DND-41 (cell line): ENCODE results near the gene AKNA.

Experiments used
- ATAC-seq: fragments of 200-7000 bp; cut with Tn5 transposase; 3 replicates; pipeline ENCODE4 v1.9.1; 2021; ENCODE audit warnings: low read depth; ENCODE audit not compliant: insufficient read depth
- DNase-seq: peaks from one replicate; pipeline ENCODE4 v3.0.0-alpha.2; 2020
- H2AFZ ChIP-seq: 2 replicates; pipeline ENCODE4 v1.6.0; 2012; ENCODE audit warnings: low read depth, low read length
- H3K27ac ChIP-seq: 2 replicates; pipeline ENCODE4 v1.5.1; 2012; ENCODE audit warnings: low read length, inconsistent platforms
- H3K27me3 ChIP-seq: fragments of 200-600 bp; sonication (generic); 2 replicates; pipeline ENCODE4 v1.6.0; 2012; ENCODE audit warnings: low read length, mild to moderate bottlenecking, inconsistent platforms; ENCODE audit not compliant: insufficient read depth, poor library complexity
- H3K36me3 ChIP-seq: 2 replicates; pipeline ENCODE4 v1.5.1; 2012; ENCODE audit warnings: low read length, inconsistent platforms; ENCODE audit not compliant: insufficient read depth
- H3K4me1 ChIP-seq: 2 replicates; pipeline ENCODE4 v1.5.1; 2012; ENCODE audit warnings: mild to moderate bottlenecking, low read length; ENCODE audit not compliant: insufficient read depth
- H3K4me2 ChIP-seq: 2 replicates; pipeline ENCODE4 v1.6.0; 2012; ENCODE audit warnings: mild to moderate bottlenecking, moderate library complexity, low read length, inconsistent platforms; ENCODE audit not compliant: insufficient read depth
- H3K4me3 ChIP-seq, 2 experiments: fragments of 200-600 bp in 1 of 2; shearing (Covaris generic) in 1 of 2; 2 replicates each; pipeline ENCODE4 v1.5.1; 2012 to 2016; ENCODE audit warnings: inconsistent platforms in 2 of 2, low read length in 2 of 2, mild to moderate bottlenecking in 2 of 2, low read depth in 1 of 2, moderate library complexity in 1 of 2
- H3K79me2 ChIP-seq: 2 replicates; pipeline ENCODE4 v1.6.0; 2012; ENCODE audit warnings: low read length, inconsistent platforms; ENCODE audit not compliant: insufficient read depth
- H3K9ac ChIP-seq: 2 replicates; pipeline ENCODE4 v1.6.0; 2012; ENCODE audit warnings: low read depth, mild to moderate bottlenecking, inconsistent platforms, low read length, moderate library complexity
- H3K9me3 ChIP-seq: 2 replicates; pipeline ENCODE4 v1.5.1; 2012; ENCODE audit warnings: low read length, moderate library complexity, mild to moderate bottlenecking, inconsistent platforms; ENCODE audit not compliant: insufficient read depth, severe bottlenecking
- H4K20me1 ChIP-seq: 2 replicates; pipeline ENCODE4 v1.6.0; 2012; ENCODE audit warnings: low read length; ENCODE audit not compliant: insufficient read depth
- EZH2 ChIP-seq: IDR thresholded peaks from 3 replicates; pipeline ENCODE4 v1.6.1; 2012; ENCODE audit warnings: borderline replicate concordance, low read depth, mild to moderate bottlenecking, moderate library complexity, low read length, inconsistent platforms; ENCODE audit not compliant: severe bottlenecking
- TF ChIP-seq, protein P1 (sequence below): IDR thresholded peaks from 2 replicates; pipeline ENCODE4 v1.5.1; 2012; ENCODE audit warnings: borderline replicate concordance, low read length, moderate library complexity, mild to moderate bottlenecking; ENCODE audit not compliant: poor library complexity, severe bottlenecking; ENCODE audit errors: extremely low read depth

The AKNA gene

DNA sequence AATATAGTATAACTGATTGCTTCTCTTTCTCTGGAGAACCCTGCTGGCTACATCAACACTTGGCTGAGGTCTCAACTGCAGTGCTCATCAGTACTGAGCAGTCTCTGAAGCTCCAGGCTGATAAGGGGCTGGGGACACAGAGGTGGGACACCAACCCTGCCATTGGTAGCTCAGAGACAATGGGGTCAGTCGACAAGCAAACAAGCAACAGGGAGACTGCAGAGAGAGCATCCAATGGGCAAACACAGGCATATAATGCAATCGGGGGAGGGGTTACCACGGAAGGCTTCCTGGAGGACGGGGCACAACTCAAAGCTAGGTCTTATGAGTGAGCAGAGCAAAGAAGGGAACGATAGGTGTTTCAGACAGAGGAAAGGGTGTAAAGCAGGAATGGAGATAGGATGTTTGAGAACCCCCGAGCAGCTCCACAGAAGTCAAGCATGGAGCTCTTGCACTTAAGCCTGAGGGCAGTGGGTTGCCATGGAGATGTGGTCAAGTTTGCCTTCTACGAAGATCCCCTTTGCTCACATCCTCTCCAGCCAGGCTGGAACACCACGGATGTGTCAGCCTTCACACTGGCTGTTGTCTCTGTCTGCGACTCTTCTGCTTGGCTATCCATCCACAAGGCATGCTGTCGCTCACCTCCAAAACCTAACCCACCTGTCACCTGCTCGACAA, 21.5 kb upstream of the AKNA start:
- ATAC-seq (no peak), DNase-seq (no peak)
- Histone ChIP-seq H3K27me3 (no peaks in the 10 kb centered on the region), H3K79me2 (no peaks in the 10 kb centered on the region), H2AFZ (no peak overlapping the region), H3K4me3 (no peak overlapping the region), H3K36me3 (no peaks in the 10 kb centered on the region), H4K20me1 (no peaks in the 10 kb centered on the region), H3K27ac (no peak overlapping the region), H3K9ac (no peak overlapping the region), H3K4me2 (no peak overlapping the region), H3K4me1 (peaks cover 7% of the 10 kb centered on the region), H3K9me3 (no peaks in the 10 kb centered on the region)
- TF ChIP-seq, protein P1, sequence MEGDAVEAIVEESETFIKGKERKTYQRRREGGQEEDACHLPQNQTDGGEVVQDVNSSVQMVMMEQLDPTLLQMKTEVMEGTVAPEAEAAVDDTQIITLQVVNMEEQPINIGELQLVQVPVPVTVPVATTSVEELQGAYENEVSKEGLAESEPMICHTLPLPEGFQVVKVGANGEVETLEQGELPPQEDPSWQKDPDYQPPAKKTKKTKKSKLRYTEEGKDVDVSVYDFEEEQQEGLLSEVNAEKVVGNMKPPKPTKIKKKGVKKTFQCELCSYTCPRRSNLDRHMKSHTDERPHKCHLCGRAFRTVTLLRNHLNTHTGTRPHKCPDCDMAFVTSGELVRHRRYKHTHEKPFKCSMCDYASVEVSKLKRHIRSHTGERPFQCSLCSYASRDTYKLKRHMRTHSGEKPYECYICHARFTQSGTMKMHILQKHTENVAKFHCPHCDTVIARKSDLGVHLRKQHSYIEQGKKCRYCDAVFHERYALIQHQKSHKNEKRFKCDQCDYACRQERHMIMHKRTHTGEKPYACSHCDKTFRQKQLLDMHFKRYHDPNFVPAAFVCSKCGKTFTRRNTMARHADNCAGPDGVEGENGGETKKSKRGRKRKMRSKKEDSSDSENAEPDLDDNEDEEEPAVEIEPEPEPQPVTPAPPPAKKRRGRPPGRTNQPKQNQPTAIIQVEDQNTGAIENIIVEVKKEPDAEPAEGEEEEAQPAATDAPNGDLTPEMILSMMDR: no peak
- no peak for TF ChIP-seq EZH2

DNA sequence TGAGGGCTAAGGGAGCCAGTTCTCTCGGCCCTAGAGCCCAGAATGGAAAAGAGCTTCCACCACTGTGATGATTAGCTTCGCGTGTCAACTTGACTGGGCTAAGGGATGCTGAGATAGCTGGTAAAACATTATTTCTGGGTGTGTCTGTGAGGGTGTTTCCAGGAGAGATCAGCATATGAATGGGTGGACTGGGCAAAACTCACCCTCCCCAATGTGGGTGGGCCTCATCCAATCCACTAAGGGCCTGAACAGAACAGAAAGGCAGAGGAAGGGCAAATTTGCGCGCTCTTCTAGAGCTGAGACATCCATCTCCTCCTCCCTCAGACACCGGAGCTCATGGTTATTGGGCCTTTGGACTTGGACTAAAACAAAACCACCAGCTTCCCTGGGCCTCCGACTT, 20.9 kb upstream of the AKNA start:
- Histone ChIP-seq H3K36me3 (no peaks in the 10 kb centered on the region), H3K9me3 (no peaks in the 10 kb centered on the region), H2AFZ (no peak overlapping the region), H4K20me1 (no peaks in the 10 kb centered on the region), H3K9ac (no peak overlapping the region), H3K4me3 (no peak overlapping the region), H3K4me1 (peaks cover 7% of the 10 kb centered on the region), H3K27ac (no peak overlapping the region), H3K27me3 (no peaks in the 10 kb centered on the region), H3K79me2 (no peaks in the 10 kb centered on the region), H3K4me2 (no peak overlapping the region)
- DNase-seq: no peak
- TF ChIP-seq EZH2: no peak
- TF ChIP-seq, protein P1: no peak
- ATAC-seq: no peak

DNA sequence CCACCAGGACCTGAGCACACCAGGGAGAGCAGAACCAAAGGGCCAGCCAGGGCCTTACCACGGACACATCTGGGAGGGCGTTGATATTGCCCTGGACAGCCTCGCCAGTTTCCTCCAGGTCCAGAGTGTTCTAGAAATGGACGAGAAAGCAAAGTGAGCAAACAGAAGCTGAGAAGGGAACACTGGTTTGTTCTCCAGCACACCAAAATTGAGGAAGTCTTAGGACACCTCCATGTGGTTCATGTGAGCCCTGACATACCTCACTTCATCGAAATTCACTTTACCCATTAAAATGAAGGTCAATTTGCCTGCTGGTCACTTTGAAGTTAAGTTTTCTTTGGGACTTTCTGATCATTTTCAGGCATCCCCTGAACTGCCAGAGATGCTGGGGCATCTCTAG, 20.1 kb upstream of the AKNA start:
- H2AFZ ChIP-seq: no peak overlapping the region
- ATAC-seq: no peak
- DNase-seq: no peak
- peaks cover 7% of the 10 kb centered on the region for H3K4me1 ChIP-seq
- no peak overlapping the region for H3K9ac ChIP-seq
- no peak overlapping the region for H3K4me3 ChIP-seq
- H3K9me3 ChIP-seq: no peaks in the 10 kb centered on the region
- TF ChIP-seq EZH2: no peak
- TF ChIP-seq, protein P1: no peak
- no peaks in the 10 kb centered on the region for H3K36me3 ChIP-seq
- no peak overlapping the region for H3K27ac ChIP-seq
- no peaks in the 10 kb centered on the region for H3K79me2 ChIP-seq
- no peak overlapping the region for H3K4me2 ChIP-seq
- no peaks in the 10 kb centered on the region for H4K20me1 ChIP-seq
- no peaks in the 10 kb centered on the region for H3K27me3 ChIP-seq
